ENCODE data around the gene GRB10.

- TF ChIP-seq CTCF (IDR thresholded peaks at IDR 0.05) (no peak), MAX (IDR thresholded peaks at IDR 0.05) (no peak), POLR2A (IDR thresholded peaks at IDR 0.05; ENCODE audit: low read length) (no peak), RAD21 (conservative IDR thresholded peaks at IDR 0.05 in 1 of 2, IDR thresholded peaks at IDR 0.05 in 1 of 2) (no peak)
These were observed 3.3 kb downstream of the GRB10 start for GRCh38 chr7:50779427-50779826.

Measured in A549 (cell line).